Endothelial cell of umbilical vein (primary cell): ENCODE measurements around the gene ODAD3. TPM values are rescaled to one million over a fixed set of nuclear protein-coding genes. Genes with fewer than 3 reads are reported as not detected.

Experiments used
- BruUV-seq: library from RNA; stranded (reverse); fragments of 400-500 nt; replicated peaks from 2 replicates; lab custom pipeline; 2021; lab: Mats Ljungman, UMichigan
- CTCF ChIA-PET: fragments of 300-600, 350-600 bp; sonication (Branson Sonifier 250); formaldehyde crosslinking; loops from one replicate; lab custom pipeline; 2021; ENCODE audit warnings: antibody characterized with exemption, inconsistent platforms; lab: Charles Lee
- POLR2A ChIA-PET: fragments of 300-600, 350-600 bp; sonication (Branson Sonifier 250); formaldehyde crosslinking; loops from one replicate; lab custom pipeline; 2021; ENCODE audit warnings: antibody characterized with exemption, inconsistent platforms; lab: Charles Lee
- DNase-seq: peaks from one replicate; pipeline ENCODE4 v3.0.0-alpha.2; 2011; ENCODE audit warnings: low read depth, low spot score
- FAIRE-seq: peaks from 2 replicates; lab custom pipeline; 2011; peaks lifted over from hg19 to GRCh38; lab: Jason Lieb, UNC
- H2AFZ ChIP-seq: 2 replicates; pipeline ENCODE4 v1.6.0; 2012; ENCODE audit warnings: low read depth, low read length, control low read depth, inconsistent platforms
- H3K27ac ChIP-seq: 2 replicates; pipeline ENCODE4 v1.5.1; 2011; ENCODE audit warnings: low read depth, mild to moderate bottlenecking, control low read depth, low read length, moderate library complexity; ENCODE audit not compliant: insufficient read depth
- H3K27me3 ChIP-seq, 2 experiments: 2 replicates each; pipeline versions ENCODE4 v1.6.0 to v1.6.1; 2011; ENCODE audit warnings: low read length in 2 of 2, mixed read lengths in 1 of 2; ENCODE audit not compliant: control insufficient read depth in 2 of 2, insufficient read depth in 2 of 2
- H3K36me3 ChIP-seq, 2 experiments: 2 replicates in 1 of 2; 3 replicates in 1 of 2; pipeline ENCODE4 v1.5.1; 2011; ENCODE audit warnings: low read length in 2 of 2, mild to moderate bottlenecking in 1 of 2, moderate library complexity in 1 of 2; ENCODE audit not compliant: control insufficient read depth in 2 of 2, insufficient read depth in 2 of 2; ENCODE audit errors: extremely low read depth in 1 of 2
- H3K4me1 ChIP-seq: 3 replicates; pipeline ENCODE4 v1.5.1; 2011; ENCODE audit warnings: mild to moderate bottlenecking, low read length; ENCODE audit not compliant: control insufficient read depth, insufficient read depth; ENCODE audit errors: extremely low read depth
- H3K4me2 ChIP-seq: 2 replicates; pipeline ENCODE4 v1.6.1; 2011; ENCODE audit warnings: low read length, control low read depth, mixed read lengths; ENCODE audit not compliant: insufficient read depth
- H3K4me3 ChIP-seq, 3 experiments: fragments of 200-600 bp in 1 of 3; sonication (generic), shearing (Covaris generic) in 1 of 3; replicated peaks in 1 of 3; 2 replicates each; pipeline ENCODE4 v1.5.1; 2011 to 2016; ENCODE audit warnings: control low read depth in 3 of 3, low read length in 3 of 3, mild to moderate bottlenecking in 2 of 3, inconsistent platforms in 1 of 3, low read depth in 1 of 3, moderate library complexity in 1 of 3; ENCODE audit not compliant: insufficient read depth in 1 of 3
- H3K79me2 ChIP-seq: 2 replicates; pipeline ENCODE4 v1.6.0; 2012; ENCODE audit warnings: low read length, inconsistent platforms; ENCODE audit not compliant: control insufficient read depth, insufficient read depth
- H3K9ac ChIP-seq: replicated peaks from 2 replicates; pipeline ENCODE3; 2011; ENCODE audit warnings: low read length, control low read depth; ENCODE audit not compliant: insufficient read depth; ENCODE audit errors: extremely low read depth
- H3K9me1 ChIP-seq: replicated peaks from 3 replicates; pipeline ENCODE4 v1.6.0; 2011; ENCODE audit warnings: mild to moderate bottlenecking, low read length; ENCODE audit not compliant: control insufficient read depth, insufficient read depth; ENCODE audit errors: extremely low read depth
- H3K9me3 ChIP-seq: replicated peaks from 2 replicates; pipeline ENCODE4 v1.5.1; 2012; ENCODE audit warnings: low read length, inconsistent platforms; ENCODE audit not compliant: control insufficient read depth, insufficient read depth
- H4K20me1 ChIP-seq: replicated peaks from 2 replicates; pipeline ENCODE3; 2011; ENCODE audit warnings: mild to moderate bottlenecking, low read length; ENCODE audit not compliant: control insufficient read depth, insufficient read depth; ENCODE audit errors: extremely low read depth
- EZH2 ChIP-seq: IDR thresholded peaks from 2 replicates; pipeline ENCODE4 v1.6.1; 2012; ENCODE audit warnings: borderline replicate concordance, low read depth, mild to moderate bottlenecking, moderate library complexity, low read length, inconsistent platforms; ENCODE audit not compliant: severe bottlenecking
- FOS ChIP-seq: IDR thresholded peaks from 2 replicates; pipeline ENCODE4 v1.6.1; 2011; ENCODE audit warnings: mild to moderate bottlenecking, low read length, moderate library complexity, borderline replicate concordance; ENCODE audit not compliant: insufficient read depth
- GATA2 ChIP-seq: IDR thresholded peaks from 2 replicates; pipeline ENCODE4 v1.7.0; 2011; ENCODE audit warnings: low read depth, mild to moderate bottlenecking, moderate library complexity, mixed read lengths, low read length; ENCODE audit not compliant: insufficient read length, insufficient read depth
- JUN ChIP-seq: IDR thresholded peaks from 2 replicates; pipeline ENCODE4 v1.6.1; 2011; ENCODE audit warnings: borderline replicate concordance, low read depth; ENCODE audit not compliant: insufficient read length, insufficient read depth
- MYC ChIP-seq: IDR thresholded peaks from one replicate; pipeline ENCODE4 v1.6.1; 2011; ENCODE audit warnings: mild to moderate bottlenecking, low read depth, low read length
- POLR2A ChIP-seq: IDR thresholded peaks from 2 replicates; pipeline ENCODE4 v1.6.1; 2012; ENCODE audit warnings: low read depth, mild to moderate bottlenecking, control low read depth, low read length
- POLR2AphosphoS5 ChIP-seq: IDR thresholded peaks from 2 replicates; pipeline ENCODE4 v1.6.1; 2012; ENCODE audit warnings: low read depth, mild to moderate bottlenecking, control low read depth, low read length, moderate library complexity; ENCODE audit not compliant: insufficient read depth
- dilution Hi-C: fragments of 300-500 bp; cut with MboI; formaldehyde crosslinking; loops from one replicate; pipeline ENCODE4 v1.15.0; 2019; ENCODE audit warnings: low sequenced_read_pairs; ENCODE audit not compliant: extremely low pct_ligation_motif_present
- intact Hi-C: fragments of 100-400 bp; cut with micrococcal nuclease; formaldehyde crosslinking; loops from one replicate; pipeline ENCODE4 v1.10.0; 2022
- polyA plus RNA-seq, 4 experiments: library from polyadenylated mRNA; depleted of rRNA in 3 of 4; stranded (reverse) in 3 of 4; unstranded in 1 of 4; fragments of >200 nt; gene quantifications; 2 replicates each; pipeline versions ENCODE4 v1.2.1 to v1.2.3, GENCODE V29; 2011 to 2012; ENCODE audit warnings: missing spikeins in 1 of 4
- total RNA-seq: library from RNA; stranded (reverse); gene quantifications from 2 replicates; pipeline ENCODE4 v1.2.3, GENCODE V29; 2021
- TF ChIP-seq, protein P1 (sequence below): IDR thresholded peaks from 2 replicates; pipeline ENCODE4 v1.6.1; 2011; ENCODE audit not compliant: insufficient read depth, insufficient read length
- TF ChIP-seq, protein P2 (sequence below), 2 donors: IDR thresholded peaks; 1 replicate in 1 of 2; 2 replicates in 1 of 2; pipeline ENCODE4 v1.5.1; 2011; ENCODE audit warnings: low read length in 2 of 2, mild to moderate bottlenecking in 2 of 2, moderate library complexity in 2 of 2, control low read depth in 1 of 2, inconsistent platforms in 1 of 2, low read depth in 1 of 2; ENCODE audit not compliant: insufficient read depth in 1 of 2; ENCODE audit errors: extremely low read depth in 1 of 2

Gene ODAD3
- total and polyA plus RNA-seq, 2 donors (not counting 3 experiments of a cell fraction or from before 2014, with no cell fraction given), result 0.14 to 0.97 TPM

DNA sequence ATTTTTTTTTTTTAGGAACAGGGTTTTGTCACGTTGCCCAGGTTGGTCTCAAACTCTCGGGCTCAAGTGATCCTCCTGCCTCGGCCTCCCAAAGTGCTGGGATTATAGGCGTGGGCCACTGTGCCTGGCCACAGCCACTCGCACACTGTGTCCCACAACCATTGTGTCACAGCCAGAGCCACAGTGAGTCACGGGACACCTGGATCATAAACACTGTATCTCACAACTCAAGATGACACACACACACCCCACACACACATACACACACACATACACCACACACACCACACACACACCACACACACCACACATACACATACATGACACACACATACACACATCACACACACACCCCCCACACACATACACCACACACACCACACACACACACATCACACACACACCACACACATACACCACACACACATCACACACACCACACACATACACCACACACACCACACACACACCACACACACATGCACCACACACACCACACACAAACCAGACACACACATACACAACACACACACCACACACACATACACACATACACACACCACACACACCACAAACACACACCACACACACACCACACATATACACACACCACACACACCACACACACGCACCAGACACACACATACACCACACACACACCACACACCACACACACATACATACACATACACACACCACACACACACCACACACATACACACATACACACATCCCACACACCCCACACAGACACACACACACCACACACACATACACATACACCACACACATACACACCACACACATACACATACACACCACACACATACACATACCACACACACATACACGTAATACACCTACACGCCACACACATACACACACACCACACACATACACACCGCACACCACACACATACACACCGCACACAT, 29.7 kb upstream of the ODAD3 start:
- H2AFZ ChIP-seq, result no peak overlapping the region
- no peaks in the 10 kb centered on the region for H3K9me3 ChIP-seq
- H3K9ac ChIP-seq, result no peak overlapping the region
- no peaks in the 10 kb centered on the region for H3K27me3 ChIP-seq
- H3K27ac ChIP-seq, result no peak overlapping the region
- ChIA-PET CTCF (no interaction called here), POLR2A (no interaction called here)
- no peaks in the 10 kb centered on the region for H3K36me3 ChIP-seq
- H3K9me1 ChIP-seq, result no peaks in the 10 kb centered on the region
- H3K79me2 ChIP-seq, result no peaks in the 10 kb centered on the region
- no peak overlapping the region for H3K4me3 ChIP-seq
- no TSS peak for BruUV-seq
- FAIRE-seq (peak; percentile 62), DNase-seq (no peak)
- H4K20me1 ChIP-seq, result no peaks in the 10 kb centered on the region
- dilution Hi-C loops (no loop called here), intact Hi-C loops (no loop called here)
- no peaks in the 10 kb centered on the region for H3K4me1 ChIP-seq
- H3K4me2 ChIP-seq, result no peak overlapping the region
- TF ChIP-seq POLR2AphosphoS5 (no peak), EZH2 (no peak), JUN (no peak), MYC (no peak), POLR2A (no peak), FOS (no peak), GATA2 (no peak)
- TF ChIP-seq, protein P1, sequence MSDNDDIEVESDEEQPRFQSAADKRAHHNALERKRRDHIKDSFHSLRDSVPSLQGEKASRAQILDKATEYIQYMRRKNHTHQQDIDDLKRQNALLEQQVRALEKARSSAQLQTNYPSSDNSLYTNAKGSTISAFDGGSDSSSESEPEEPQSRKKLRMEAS, result no peak
- TF ChIP-seq, protein P2, sequence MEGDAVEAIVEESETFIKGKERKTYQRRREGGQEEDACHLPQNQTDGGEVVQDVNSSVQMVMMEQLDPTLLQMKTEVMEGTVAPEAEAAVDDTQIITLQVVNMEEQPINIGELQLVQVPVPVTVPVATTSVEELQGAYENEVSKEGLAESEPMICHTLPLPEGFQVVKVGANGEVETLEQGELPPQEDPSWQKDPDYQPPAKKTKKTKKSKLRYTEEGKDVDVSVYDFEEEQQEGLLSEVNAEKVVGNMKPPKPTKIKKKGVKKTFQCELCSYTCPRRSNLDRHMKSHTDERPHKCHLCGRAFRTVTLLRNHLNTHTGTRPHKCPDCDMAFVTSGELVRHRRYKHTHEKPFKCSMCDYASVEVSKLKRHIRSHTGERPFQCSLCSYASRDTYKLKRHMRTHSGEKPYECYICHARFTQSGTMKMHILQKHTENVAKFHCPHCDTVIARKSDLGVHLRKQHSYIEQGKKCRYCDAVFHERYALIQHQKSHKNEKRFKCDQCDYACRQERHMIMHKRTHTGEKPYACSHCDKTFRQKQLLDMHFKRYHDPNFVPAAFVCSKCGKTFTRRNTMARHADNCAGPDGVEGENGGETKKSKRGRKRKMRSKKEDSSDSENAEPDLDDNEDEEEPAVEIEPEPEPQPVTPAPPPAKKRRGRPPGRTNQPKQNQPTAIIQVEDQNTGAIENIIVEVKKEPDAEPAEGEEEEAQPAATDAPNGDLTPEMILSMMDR (IDR thresholded peaks at IDR 0.05; ENCODE audit: extremely low read depth in 1 of 2, insufficient read depth in 1 of 2, low read depth in 1 of 2, low read length in 2 of 2), result no peak
